Mesendoderm (in vitro differentiated cells): Measurements from ENCODE around the gene PEX16.

Experiments used
- DNase-seq: peaks from one replicate; pipeline ENCODE4 v3.0.0; 2013
- H2AK5ac ChIP-seq: 2 replicates; pipeline ENCODE4 v1.6.1; 2013; ENCODE audit warnings: low read length, inconsistent platforms
- H2BK120ac ChIP-seq: 2 replicates; pipeline ENCODE4 v1.6.1; 2013; ENCODE audit warnings: low read depth, mild to moderate bottlenecking, low read length, moderate library complexity, mixed read lengths
- H2BK15ac ChIP-seq: replicated peaks from 2 replicates; pipeline ENCODE4 v1.6.1; 2013; ENCODE audit warnings: low read depth, mild to moderate bottlenecking, moderate library complexity
- H2BK5ac ChIP-seq: 2 replicates; pipeline ENCODE4 v1.6.1; 2013; ENCODE audit warnings: low read length, inconsistent platforms
- H3K18ac ChIP-seq: 2 replicates; pipeline ENCODE4 v1.6.1; 2013; ENCODE audit warnings: mild to moderate bottlenecking, low read length, mixed read lengths
- H3K23ac ChIP-seq: one replicate; pipeline ENCODE4 v1.6.1; 2013; ENCODE audit warnings: low read length
- H3K27ac ChIP-seq: 2 replicates; pipeline ENCODE4 v1.5.1; 2013; ENCODE audit warnings: low read depth, mild to moderate bottlenecking, inconsistent platforms, low read length, moderate library complexity
- H3K27me3 ChIP-seq: 2 replicates; pipeline ENCODE4 v1.6.1; 2013; ENCODE audit warnings: low read length, control low read depth, mild to moderate bottlenecking, inconsistent platforms; ENCODE audit not compliant: insufficient read depth, poor library complexity
- H3K36me3 ChIP-seq: 2 replicates; pipeline ENCODE4 v1.6.1; 2013; ENCODE audit warnings: low read length, inconsistent platforms; ENCODE audit not compliant: control insufficient read depth, insufficient read depth
- H3K4ac ChIP-seq: one replicate; pipeline ENCODE4 v1.6.1; 2013; ENCODE audit warnings: low read depth, mild to moderate bottlenecking, low read length, moderate library complexity
- H3K4me1 ChIP-seq: 2 replicates; pipeline ENCODE4 v1.6.1; 2013; ENCODE audit warnings: low read depth, low read length, inconsistent platforms; ENCODE audit not compliant: control insufficient read depth
- H3K4me2 ChIP-seq: 2 replicates; pipeline ENCODE4 v1.6.1; 2013; ENCODE audit warnings: low read length
- H3K4me3 ChIP-seq: 2 replicates; pipeline ENCODE4 v1.5.1; 2013; ENCODE audit warnings: mild to moderate bottlenecking, low read length
- H3K56ac ChIP-seq: one replicate; pipeline ENCODE4 v1.6.1; 2013; ENCODE audit warnings: low read length
- H3K79me1 ChIP-seq: 2 replicates; pipeline ENCODE4 v1.6.1; 2013; ENCODE audit warnings: low read length, inconsistent platforms
- H3K79me2 ChIP-seq: 2 replicates; pipeline ENCODE4 v1.6.1; 2013; ENCODE audit warnings: mild to moderate bottlenecking, low read length; ENCODE audit not compliant: control insufficient read depth, insufficient read depth
- H3K9ac ChIP-seq: 2 replicates; pipeline ENCODE4 v1.6.1; 2013; ENCODE audit warnings: low read length, inconsistent platforms
- H4K5ac ChIP-seq: one replicate; pipeline ENCODE4 v1.6.1; 2013; ENCODE audit warnings: low read length
- H4K8ac ChIP-seq: one replicate; pipeline ENCODE4 v1.6.1; 2013; ENCODE audit warnings: low read depth, mild to moderate bottlenecking, control low read depth, low read length, moderate library complexity
- WGBS: extraction: QIAGEN DNeasy Blood & Tissue Kit; methylation state at CpG from one replicate; pipeline ENCODE4 v1.1.7; 2013; ENCODE audit warnings: low lambda C conversion rate, missing lambda C conversion rate; ENCODE audit not compliant: insufficient coverage; ENCODE audit errors: extremely low coverage; 5-methylcytosine and 5-hydroxymethylcytosine counted together

PEX16 gene

GRCh38 chr11:45926536-45927331 lies 9.1 kb upstream of the PEX16 start:
- no peak overlapping the region for H3K9ac ChIP-seq
- H3K4me1 ChIP-seq: no peaks in the 10 kb centered on the region
- DNase-seq: no peak
- H2BK5ac ChIP-seq: no peak overlapping the region
- no peaks in the 10 kb centered on the region for H3K36me3 ChIP-seq
- no CpG with 5 or more reads among the region's 12 CpGs for WGBS
- no peaks in the 10 kb centered on the region for H3K79me1 ChIP-seq
- H3K27ac ChIP-seq: no peak overlapping the region
- no peak overlapping the region for H3K4me2 ChIP-seq
- H2BK120ac ChIP-seq: no peak overlapping the region
- H3K4me3 ChIP-seq: no peak overlapping the region
- H3K23ac ChIP-seq: no peak overlapping the region
- H3K18ac ChIP-seq: no peak overlapping the region
- H3K27me3 ChIP-seq: no peaks in the 10 kb centered on the region
- no peak overlapping the region for H4K8ac ChIP-seq
- H2BK15ac ChIP-seq: no peak overlapping the region
- no peaks in the 10 kb centered on the region for H3K79me2 ChIP-seq
- H4K5ac ChIP-seq: no peak overlapping the region
- no peak overlapping the region for H3K4ac ChIP-seq
- H3K56ac ChIP-seq: no peak overlapping the region
- H2AK5ac ChIP-seq: no peak overlapping the region

GRCh38 chr11:45926001-45926401 lies 8.3 kb upstream of the PEX16 start:
- no peak overlapping the region for H4K5ac ChIP-seq
- no peak overlapping the region for H3K27ac ChIP-seq
- H3K27me3 ChIP-seq: no peaks in the 10 kb centered on the region
- H2AK5ac ChIP-seq: no peak overlapping the region
- no peak for DNase-seq
- H2BK120ac ChIP-seq: no peak overlapping the region
- no peaks in the 10 kb centered on the region for H3K79me2 ChIP-seq
- H3K23ac ChIP-seq: no peak overlapping the region
- H3K9ac ChIP-seq: no peak overlapping the region
- no peak overlapping the region for H3K18ac ChIP-seq
- no peak overlapping the region for H3K4ac ChIP-seq
- H3K56ac ChIP-seq: no peak overlapping the region
- H2BK15ac ChIP-seq: no peak overlapping the region
- H4K8ac ChIP-seq: no peak overlapping the region
- H3K4me3 ChIP-seq: no peak overlapping the region
- H3K4me1 ChIP-seq: no peaks in the 10 kb centered on the region
- no CpG with 5 or more reads among the region's 12 CpGs for WGBS
- H2BK5ac ChIP-seq: no peak overlapping the region
- H3K4me2 ChIP-seq: no peak overlapping the region
- H3K36me3 ChIP-seq: no peaks in the 10 kb centered on the region
- no peaks in the 10 kb centered on the region for H3K79me1 ChIP-seq

DNA sequence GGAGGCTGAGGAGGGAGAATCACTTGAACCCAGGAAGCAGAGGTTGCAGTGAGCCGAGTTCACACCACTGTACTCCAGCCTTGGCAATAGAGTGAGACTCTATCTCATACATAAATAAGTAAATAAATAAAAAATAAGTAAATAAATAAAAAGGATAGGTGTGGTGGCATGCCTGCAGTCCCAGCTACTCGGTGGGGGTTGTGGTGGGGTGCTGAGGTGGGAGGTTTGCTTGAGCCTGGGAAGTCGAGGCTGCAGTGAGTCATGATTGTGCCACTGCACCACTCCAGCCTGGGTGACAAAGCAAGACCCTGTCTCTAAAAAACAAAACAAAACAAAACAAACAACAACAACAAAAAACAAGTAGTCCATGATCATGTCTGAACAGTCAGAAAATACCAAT lies 7.9 kb upstream of the PEX16 start:
- no peaks in the 10 kb centered on the region for H3K79me2 ChIP-seq
- H3K27ac ChIP-seq: no peak overlapping the region
- no peak overlapping the region for H3K56ac ChIP-seq
- no peak overlapping the region for H3K18ac ChIP-seq
- H2BK15ac ChIP-seq: no peak overlapping the region
- no peak overlapping the region for H3K4me3 ChIP-seq
- WGBS: no CpG with 5 or more reads among the region's 3 CpGs
- no peaks in the 10 kb centered on the region for H3K27me3 ChIP-seq
- H3K79me1 ChIP-seq: no peaks in the 10 kb centered on the region
- H2BK5ac ChIP-seq: no peak overlapping the region
- no peak overlapping the region for H3K4me2 ChIP-seq
- no peak overlapping the region for H3K23ac ChIP-seq
- no peaks in the 10 kb centered on the region for H3K4me1 ChIP-seq
- DNase-seq: no peak
- no peak overlapping the region for H2BK120ac ChIP-seq
- no peak overlapping the region for H4K8ac ChIP-seq
- no peak overlapping the region for H3K4ac ChIP-seq
- no peak overlapping the region for H4K5ac ChIP-seq
- H3K9ac ChIP-seq: no peak overlapping the region
- H2AK5ac ChIP-seq: no peak overlapping the region
- H3K36me3 ChIP-seq: no peaks in the 10 kb centered on the region

DNA sequence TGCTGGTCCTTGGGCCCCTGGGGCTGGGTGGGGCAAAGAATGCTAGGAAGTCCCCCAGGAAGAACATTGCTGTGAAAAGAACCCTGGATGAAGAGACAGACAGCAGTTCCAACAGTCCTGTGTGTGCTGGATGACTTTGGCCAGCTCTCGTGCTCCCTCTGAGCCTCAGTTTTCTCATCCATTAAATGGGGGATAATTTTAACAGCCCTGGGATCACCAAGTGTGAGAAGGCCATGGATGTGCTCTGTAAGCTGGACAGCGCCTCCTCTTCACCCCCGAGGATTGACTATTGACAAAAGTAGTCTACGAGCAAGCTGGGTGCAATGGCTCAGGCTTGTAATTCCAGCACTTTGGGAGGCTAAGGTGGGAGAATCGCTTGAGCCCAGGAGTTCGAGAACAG lies 7.2 kb upstream of the PEX16 start:
- Histone ChIP-seq H3K4ac (no peak overlapping the region), H3K36me3 (no peaks in the 10 kb centered on the region), H2BK120ac (no peak overlapping the region), H3K27ac (no peak overlapping the region), H3K27me3 (no peaks in the 10 kb centered on the region), H3K56ac (no peak overlapping the region), H3K9ac (no peak overlapping the region), H3K4me2 (no peak overlapping the region), H3K18ac (no peak overlapping the region), H4K5ac (no peak overlapping the region), H3K79me2 (no peaks in the 10 kb centered on the region), H3K23ac (no peak overlapping the region), H2BK5ac (no peak overlapping the region), H2AK5ac (no peak overlapping the region), H3K4me1 (no peaks in the 10 kb centered on the region), H3K4me3 (no peak overlapping the region), H3K79me1 (no peaks in the 10 kb centered on the region), H2BK15ac (no peak overlapping the region), H4K8ac (no peak overlapping the region)
- DNase-seq: no peak
- no CpG with 5 or more reads among the region's 6 CpGs for WGBS

GRCh38 chr11:45924036-45924915 lies 6.6 kb upstream of the PEX16 start:
- Histone ChIP-seq H4K5ac (no peak overlapping the region), H3K27me3 (no peaks in the 10 kb centered on the region), H3K4me3 (no peak overlapping the region), H3K79me1 (no peaks in the 10 kb centered on the region), H2AK5ac (no peak overlapping the region), H3K27ac (no peak overlapping the region), H3K18ac (no peak overlapping the region), H3K79me2 (no peaks in the 10 kb centered on the region), H3K4ac (no peak overlapping the region), H3K4me1 (no peaks in the 10 kb centered on the region), H3K23ac (no peak overlapping the region), H2BK15ac (no peak overlapping the region), H3K56ac (no peak overlapping the region), H3K9ac (no peak overlapping the region), H4K8ac (no peak overlapping the region), H3K36me3 (no peaks in the 10 kb centered on the region), H2BK120ac (no peak overlapping the region), H2BK5ac (no peak overlapping the region), H3K4me2 (no peak overlapping the region)
- DNase-seq: no peak
- no CpG with 5 or more reads among the region's 22 CpGs for WGBS
